Endodermal cell (in vitro differentiated cells): Measurements from ENCODE around the gene DCLRE1B. TPM values are rescaled to one million over a fixed set of nuclear protein-coding genes. Genes with fewer than 3 reads are reported as not detected.
"Not testable (repeated sequence)": the region's sequence is repeated elsewhere in the genome, so short reads cannot be mapped to it uniquely, and the experiment has no call there.

ENCODE experiments used
- DNase-seq: peaks from one replicate; pipeline ENCODE4 v3.0.0-alpha.2; 2017
- H3K27ac ChIP-seq: 2 replicates; pipeline ENCODE4 v1.5.1; 2013; ENCODE audit warnings: mild to moderate bottlenecking, low read depth, low read length, moderate library complexity
- H3K27me3 ChIP-seq: 2 replicates; pipeline ENCODE4 v1.6.1; 2013; ENCODE audit warnings: mild to moderate bottlenecking, low read length, moderate library complexity; ENCODE audit not compliant: insufficient read depth, control insufficient read depth, poor library complexity, severe bottlenecking
- H3K36me3 ChIP-seq: 2 replicates; pipeline ENCODE4 v1.7.0; 2013; ENCODE audit warnings: mild to moderate bottlenecking, low read length, moderate library complexity; ENCODE audit not compliant: control insufficient read depth, insufficient read depth
- H3K4me1 ChIP-seq: one replicate; pipeline ENCODE4 v1.7.0; 2013; ENCODE audit warnings: low read length; ENCODE audit not compliant: control insufficient read depth, insufficient read depth
- H3K4me3 ChIP-seq: 2 replicates; pipeline ENCODE4 v1.5.1; 2013; ENCODE audit warnings: mild to moderate bottlenecking, low read length, moderate library complexity
- H3K9ac ChIP-seq: 2 replicates; pipeline ENCODE4 v1.6.1; 2013; ENCODE audit warnings: mild to moderate bottlenecking, low read length, moderate library complexity; ENCODE audit not compliant: poor library complexity, severe bottlenecking; ENCODE audit errors: extremely low read depth
- H3K9me3 ChIP-seq: 2 replicates; pipeline ENCODE4 v1.6.1; 2013; ENCODE audit warnings: mild to moderate bottlenecking, low read length, moderate library complexity; ENCODE audit not compliant: control insufficient read depth
- H3K27ac Mint-ChIP-seq: 2 replicates; pipeline ENCODE4 v1.8.0; 2020; ENCODE audit warnings: mixed read lengths
- H3K27me3 Mint-ChIP-seq: 2 replicates; pipeline ENCODE4 v1.8.0; 2021; ENCODE audit warnings: mild to moderate bottlenecking, mixed read lengths; ENCODE audit not compliant: insufficient read depth
- H3K36me3 Mint-ChIP-seq: 2 replicates; pipeline ENCODE4 v1.8.0; 2020; ENCODE audit warnings: low read depth, mixed read lengths
- H3K4me1 Mint-ChIP-seq: 2 replicates; pipeline ENCODE4 v1.8.0; 2020; ENCODE audit warnings: mixed read lengths
- H3K4me3 Mint-ChIP-seq: 2 replicates; pipeline ENCODE4 v1.8.0; 2020; ENCODE audit warnings: mild to moderate bottlenecking, moderate library complexity, mixed read lengths
- H3K9me3 Mint-ChIP-seq: 2 replicates; pipeline ENCODE4 v1.8.0; 2020; ENCODE audit warnings: mild to moderate bottlenecking, mixed read lengths
- CTCF ChIP-seq: fragments of 200-600 bp; sonication (generic); conservative IDR thresholded peaks from 2 replicates; pipeline ENCODE4 v1.5.0; 2021; ENCODE audit warnings: antibody characterized with exemption, mild to moderate bottlenecking
- WGBS, 2 experiments: methylation state at CpG; one replicate each; pipeline versions ENCODE4 v1.1.5 to v1.1.7; 2013; ENCODE audit warnings: missing lambda C conversion rate in 2 of 2, mixed read lengths in 1 of 2; ENCODE audit not compliant: insufficient coverage in 1 of 2, insufficient read length in 1 of 2; 5-methylcytosine and 5-hydroxymethylcytosine counted together
- total RNA-seq, 2 donors: library from RNA; stranded (reverse); fragmentation: NEBNext Ultra II Directional in 1 of 2; extraction: Animal tissue kit (Norgen Biotek cat#: 25700) in 1 of 2; gene quantifications; 2 replicates in 1 of 2; 3 replicates in 1 of 2; pipeline ENCODE4 v1.2.1, GENCODE V29; 2021

The DCLRE1B gene
- total RNA-seq, 2 donors from 2014 or later = 7.4 to 11.0 TPM

GRCh38 chr1:113946678-113947387, 41.7 kb downstream of the DCLRE1B start:
- Histone ChIP-seq H3K27ac (no peak overlapping the region), H3K27me3 (no peaks in the 10 kb centered on the region), H3K4me1 (peaks cover 16% of the 10 kb centered on the region), H3K9ac (no peak overlapping the region), H3K9me3 (no peaks in the 10 kb centered on the region), H3K36me3 (peaks cover 21% of the 10 kb centered on the region), H3K4me3 (peak overlapping the region; percentile 62)
- no peak for TF ChIP-seq CTCF
- Mint-ChIP-seq H3K27me3 (no peaks in the 10 kb centered on the region), H3K36me3 (peaks cover 22% of the 10 kb centered on the region), H3K9me3 (no peaks in the 10 kb centered on the region), H3K4me3 (peak overlapping the region; percentile 0), H3K27ac (peak overlapping the region; percentile 12), H3K4me1 (peaks cover 27% of the 10 kb centered on the region)
- DNase-seq = no peak
- WGBS, 2 experiments = 65 to 100% methylated on average over 1 to 3 of the region's 3 CpGs

- peaks cover 14% of the 10 kb centered on the region for H3K36me3 ChIP-seq
- H3K36me3 Mint-ChIP-seq = peaks cover 17% of the 10 kb centered on the region
- no peaks in the 10 kb centered on the region for H3K27me3 Mint-ChIP-seq
- no peaks in the 10 kb centered on the region for H3K9me3 ChIP-seq
- no peak overlapping the region for H3K9ac ChIP-seq
- no peak for TF ChIP-seq CTCF
- no peak overlapping the region for H3K4me3 Mint-ChIP-seq
- peaks cover 27% of the 10 kb centered on the region for H3K4me1 Mint-ChIP-seq
- peaks cover 16% of the 10 kb centered on the region for H3K4me1 ChIP-seq
- no peak overlapping the region for H3K27ac ChIP-seq
- no peaks in the 10 kb centered on the region for H3K9me3 Mint-ChIP-seq
- peak overlapping the region; percentile 12 for H3K27ac Mint-ChIP-seq
- H3K4me3 ChIP-seq = peak overlapping the region; percentile 62
- 88 to 100% methylated on average over 1 to 2 of the region's 3 CpGs for WGBS, 2 experiments
- no peak for DNase-seq
- H3K27me3 ChIP-seq = no peaks in the 10 kb centered on the region
These were observed 42.4 kb downstream of the DCLRE1B start for GRCh38 chr1:113947388-113948107.

- peaks cover 16% of the 10 kb centered on the region for H3K4me1 ChIP-seq
- H3K27ac ChIP-seq, H3K9ac ChIP-seq, H3K4me3 ChIP-seq, H3K27me3 ChIP-seq, H3K9me3 Mint-ChIP-seq, H3K27ac Mint-ChIP-seq, DNase-seq, H3K4me3 Mint-ChIP-seq, H3K36me3 ChIP-seq, H3K27me3 Mint-ChIP-seq, H3K9me3 ChIP-seq: not testable (repeated sequence)
- peaks cover 27% of the 10 kb centered on the region for H3K4me1 Mint-ChIP-seq
- peaks cover 17% of the 10 kb centered on the region for H3K36me3 Mint-ChIP-seq
- whole genome bisulfite sequencing, 2 experiments = 96% methylated on average over 4 of the region's 4 CpGs; no CpG with 5 or more reads in 1 of the 2 experiments
These were observed 43.0 kb downstream of the DCLRE1B start for GRCh38 chr1:113948151-113948550.
